GM12878 (cell line): Measurements from ENCODE around the gene ASIC2. TPM values are rescaled to one million over a fixed set of nuclear protein-coding genes. Genes with fewer than 3 reads are reported as not detected.

Experiments used
- ATAC-seq: fragments of 200-7000 bp; cut with Tn5 transposase; 3 replicates; pipeline ENCODE4 v1.9.1; 2020; ENCODE audit warnings: mild to moderate bottlenecking, moderate library complexity
- BruUV-seq: library from RNA; stranded (reverse); fragments of 400-500 nt; replicated peaks from 2 replicates; lab custom pipeline; 2021; lab: Mats Ljungman, UMichigan
- CTCF ChIA-PET: fragments of 300-600 bp; sonication (Branson Sonifier 250); formaldehyde crosslinking; extraction: SDS; loops from one replicate; lab custom pipeline; 2021; ENCODE audit warnings: inconsistent platforms; lab: Yijun Ruan, JAX
- POLR2A ChIA-PET: fragments of 350-600 bp; formaldehyde crosslinking; extraction: SDS; loops from one replicate; lab custom pipeline; 2021; ENCODE audit warnings: inconsistent platforms; lab: Charles Lee
- RAD21 ChIA-PET: fragments of 300-600 bp; sonication (Branson Sonifier 250); formaldehyde crosslinking; loops from one replicate; lab custom pipeline; 2023; ENCODE audit warnings: antibody characterized with exemption; ENCODE audit not compliant: unreplicated experiment; lab: Charles Lee
- SMC1A ChIA-PET: fragments of 300-600 bp; sonication (Branson Sonifier 250); formaldehyde crosslinking; loops from one replicate; lab custom pipeline; 2023; ENCODE audit not compliant: unreplicated experiment, uncharacterized antibody; lab: Charles Lee
- DNase-seq: peaks from one replicate; pipeline ENCODE4 v3.0.0-alpha.2; 2011; ENCODE audit warnings: low read depth, low spot score
- FAIRE-seq: peaks from 3 replicates; lab custom pipeline; 2011; peaks lifted over from hg19 to GRCh38; lab: Jason Lieb, UNC
- H2AFZ ChIP-seq: 2 replicates; pipeline ENCODE4 v1.6.0; 2011; ENCODE audit warnings: low read depth, low read length, control low read depth; ENCODE audit not compliant: control insufficient read depth
- H3K27ac ChIP-seq: 2 replicates; pipeline ENCODE4 v1.5.1; 2011; ENCODE audit warnings: control low read depth; ENCODE audit not compliant: control insufficient read depth, insufficient read depth
- H3K27me3 ChIP-seq, 2 experiments: replicated peaks in 1 of 2; 2 replicates each; pipeline versions ENCODE4 v1.6.0 to v1.6.1; 2011; ENCODE audit warnings: low read length in 1 of 2; ENCODE audit not compliant: control insufficient read depth in 2 of 2, insufficient read depth in 2 of 2
- H3K36me3 ChIP-seq, 2 experiments: 2 replicates each; pipeline ENCODE4 v1.5.1; 2011; ENCODE audit warnings: low read length in 1 of 2; ENCODE audit not compliant: control insufficient read depth in 2 of 2, insufficient read depth in 2 of 2
- H3K4me1 ChIP-seq: 2 replicates; pipeline ENCODE4 v1.6.1; 2011; ENCODE audit warnings: mild to moderate bottlenecking, low read length, moderate library complexity, mixed read lengths; ENCODE audit not compliant: control insufficient read depth, insufficient read depth
- H3K4me2 ChIP-seq: 2 replicates; pipeline ENCODE4 v1.6.0; 2011; ENCODE audit warnings: control low read depth; ENCODE audit not compliant: control insufficient read depth, insufficient read depth
- H3K4me3 ChIP-seq: fragments of 200-600 bp; sonication (generic); 2 replicates; pipeline ENCODE4 v1.5.1; 2016
- H3K79me2 ChIP-seq: 2 replicates; pipeline ENCODE4 v1.6.0; 2011; ENCODE audit warnings: low read length; ENCODE audit not compliant: control insufficient read depth, insufficient read depth
- H3K9ac ChIP-seq: 2 replicates; pipeline ENCODE4 v1.8.0; 2011; ENCODE audit warnings: low read length, control low read depth, mixed read lengths; ENCODE audit not compliant: control insufficient read depth, insufficient read depth
- H3K9me3 ChIP-seq: replicated peaks from 3 replicates; pipeline ENCODE4 v1.5.1; 2011; ENCODE audit warnings: mild to moderate bottlenecking, low read length; ENCODE audit not compliant: control insufficient read depth, insufficient read depth
- H4K20me1 ChIP-seq: 2 replicates; pipeline ENCODE4 v1.6.0; 2011; ENCODE audit not compliant: control insufficient read depth, insufficient read depth
- ATF7 ChIP-seq: fragments of 450-650 bp; IDR thresholded peaks from 2 replicates; pipeline ENCODE4 v1.6.1; 2016; ENCODE audit warnings: low read depth, mild to moderate bottlenecking
- CBX3 ChIP-seq: fragments of 200-600 bp; sonication (generic); IDR thresholded peaks from 2 replicates; pipeline ENCODE4 v1.6.1; 2016; ENCODE audit warnings: low read depth, borderline replicate concordance
- FOS ChIP-seq: IDR thresholded peaks from 3 replicates; pipeline ENCODE4 v1.6.1; 2011; ENCODE audit warnings: borderline replicate concordance; ENCODE audit not compliant: insufficient read length; ENCODE audit errors: extremely low read depth
- HCFC1 ChIP-seq: fragments of 150-350 bp; IDR thresholded peaks from 2 replicates; pipeline ENCODE4 v1.6.1; 2014; ENCODE audit warnings: low read length
- HDGF ChIP-seq: fragments of 450-650 bp; IDR thresholded peaks from 2 replicates; pipeline ENCODE4 v1.6.1; 2016; ENCODE audit warnings: antibody characterized with exemption
- HSF1 ChIP-seq: fragments of 150-350 bp; IDR thresholded peaks from 2 replicates; pipeline ENCODE4 v1.6.1; 2014; ENCODE audit warnings: mild to moderate bottlenecking, low read depth, low read length
- IKZF2 ChIP-seq, 2 experiments: fragments of 450-650 bp; IDR thresholded peaks; 2 replicates each; pipeline ENCODE4 v1.6.1; 2017; ENCODE audit warnings: mild to moderate bottlenecking in 2 of 2, moderate library complexity in 2 of 2
- JUNB ChIP-seq: IDR thresholded peaks from 2 replicates; pipeline ENCODE4 v1.6.1; 2016; ENCODE audit warnings: antibody characterized with exemption, mild to moderate bottlenecking
- NFYB ChIP-seq: IDR thresholded peaks from 2 replicates; pipeline ENCODE4 v1.6.1; 2011; ENCODE audit warnings: low read depth, mild to moderate bottlenecking, low read length, improper control_type of control experiment, moderate library complexity; ENCODE audit not compliant: insufficient read depth
- POLR2AphosphoS5 ChIP-seq: IDR thresholded peaks from 2 replicates; pipeline ENCODE4 v1.6.1; 2011; ENCODE audit warnings: mild to moderate bottlenecking, low read length, inconsistent platforms
- POU2F2 ChIP-seq: IDR thresholded peaks from 3 replicates; pipeline ENCODE4 v1.6.1; 2011; ENCODE audit warnings: low read depth, mild to moderate bottlenecking, low read length, borderline replicate concordance
- RAD21 ChIP-seq: IDR thresholded peaks from 2 replicates; pipeline ENCODE4 v1.6.1; 2011; ENCODE audit warnings: mild to moderate bottlenecking, low read depth, low read length, moderate library complexity; ENCODE audit not compliant: insufficient read depth
- RBBP5 ChIP-seq: fragments of 200-600 bp; sonication (generic); conservative IDR thresholded peaks from 2 replicates; pipeline ENCODE4 v1.6.1; 2016
- ZNF217 ChIP-seq: fragments of 450-650 bp; IDR thresholded peaks from 2 replicates; pipeline ENCODE4 v1.6.1; 2017; ENCODE audit warnings: antibody characterized with exemption, mild to moderate bottlenecking
- WGBS: methylation state at CpG from one replicate; pipeline ENCODE4 v1.1.6; 2016; ENCODE audit warnings: low lambda C conversion rate; ENCODE audit not compliant: insufficient replicate concordance, insufficient coverage; ENCODE audit errors: missing lambda C conversion rate; 5-methylcytosine and 5-hydroxymethylcytosine counted together
- in situ Hi-C: fragments of 300-500 bp; cut with MboI; formaldehyde crosslinking; loops from 9 replicates; pipeline ENCODE4 v1.14.3; 2018; ENCODE audit warnings: mixed read lengths
- intact Hi-C: fragments of 100-400 bp; cut with micrococcal nuclease; formaldehyde crosslinking; loops from one replicate; pipeline ENCODE4 v1.14.2; 2022; ENCODE audit not compliant: unreplicated experiment
- polyA plus RNA-seq, 11 experiments: library from polyadenylated mRNA; depleted of rRNA in 4 of 11; unstranded in 6 of 11; stranded (reverse) in 5 of 11; fragments of >200 nt; fragmentation: Nextera tagmentation in 4 of 11; fragmentation: Illumina TruSeq in 1 of 11; extraction: Ambion mirVana in 4 of 11; extraction: Trizol in 1 of 11; gene quantifications; 1 replicate in 1 of 11; 2 replicates in 10 of 11; pipeline versions ENCODE4 v1.2.1 to v1.2.3, GENCODE V29; 2011 to 2016; ENCODE audit warnings: inconsistent platforms in 2 of 11, missing spikeins in 2 of 11, low read depth in 1 of 11
- total RNA-seq, 4 experiments: library from RNA; depleted of rRNA in 3 of 4; stranded (reverse); fragments of >200 nt in 3 of 4; fragmentation: Illumina TruSeq in 1 of 4; extraction: Trizol in 1 of 4; gene quantifications; 2 replicates each; pipeline versions ENCODE4 v1.2.1 to v1.2.3, GENCODE V29; 2013 to 2021

The ASIC2 gene
- total and polyA plus RNA-seq, 10 of the 15 experiments (the other 5 are each of a cell fraction or from before 2014, with no cell fraction given), result not detected

- Histone ChIP-seq H3K4me2 (no peak overlapping the region), H3K4me1 (no peaks in the 10 kb centered on the region), H3K79me2 (no peaks in the 10 kb centered on the region), H3K9me3 (no peaks in the 10 kb centered on the region), H3K4me3 (no peak overlapping the region), H3K27ac (no peak overlapping the region), H3K36me3 (no peaks in the 10 kb centered on the region), H3K27me3 (no peaks in the 10 kb centered on the region; a peak in 1 of 4 replicates), H3K9ac (no peak overlapping the region), H2AFZ (no peak overlapping the region), H4K20me1 (no peaks in the 10 kb centered on the region)
- intact Hi-C loops, result no loop called here
- no peak for DNase-seq
- BruUV-seq, result no TSS peak
- ChIA-PET POLR2A (no interaction called here), RAD21 (no interaction called here), SMC1A (no interaction called here), CTCF (no interaction called here)
- WGBS, result 36% methylated on average over 5 of the region's 5 CpGs
- TF ChIP-seq POU2F2 (no peak), IKZF2 (IDR thresholded peaks at IDR 0.05) (no peak), POLR2AphosphoS5 (no peak), HSF1 (no peak), CBX3 (no peak), ATF7 (no peak), HDGF (no peak), JUNB (no peak), ZNF217 (no peak), FOS (no peak), HCFC1 (no peak), RBBP5 (no peak), NFYB (no peak), RAD21 (no peak)
- no peak for FAIRE-seq
- in situ Hi-C loops, result no loop called here
- no peak for ATAC-seq
Observed at GRCh38 chr17:33151565-33151964, 141.5 kb downstream of the ASIC2 start.
